Mesothelial cell of epicardium (in vitro differentiated cells): ENCODE data around the gene TELO2. TPM values are rescaled to one million over a fixed set of nuclear protein-coding genes. Genes with fewer than 3 reads are reported as not detected.

Experiments used
- DNase-seq, 2 experiments: peaks; one replicate each; pipeline ENCODE4 v3.0.0; 2021; ENCODE audit warnings: low spot score in 2 of 2; ENCODE audit not compliant: unreplicated experiment in 2 of 2
- H3K27ac Mint-ChIP-seq: 2 replicates; pipeline ENCODE4 v1.8.0; 2021; ENCODE audit warnings: mixed read lengths
- H3K27me3 Mint-ChIP-seq: 2 replicates; pipeline ENCODE4 v1.8.0; 2021; ENCODE audit warnings: low read depth, mixed read lengths
- H3K36me3 Mint-ChIP-seq: 2 replicates; pipeline ENCODE4 v1.8.0; 2021; ENCODE audit warnings: mixed read lengths
- H3K4me1 Mint-ChIP-seq: 2 replicates; pipeline ENCODE4 v1.8.0; 2021; ENCODE audit warnings: mixed read lengths
- H3K4me3 Mint-ChIP-seq: 2 replicates; pipeline ENCODE4 v1.8.0; 2021; ENCODE audit warnings: mild to moderate bottlenecking, moderate library complexity, mixed read lengths
- H3K9me3 Mint-ChIP-seq: 2 replicates; pipeline ENCODE4 v1.8.0; 2021; ENCODE audit warnings: mixed read lengths
- CTCF ChIP-seq: fragments of 200-600 bp; sonication (generic); IDR thresholded peaks from one replicate; pipeline ENCODE4 v1.5.0; 2021; ENCODE audit warnings: antibody characterized with exemption; ENCODE audit not compliant: unreplicated experiment
- total RNA-seq: library from RNA; stranded (reverse); gene quantifications from 3 replicates; pipeline ENCODE4 v1.2.1, GENCODE V29; 2021

TELO2 gene
- total RNA-seq, 1 donor from 2014 or later: 70.2 TPM

DNA sequence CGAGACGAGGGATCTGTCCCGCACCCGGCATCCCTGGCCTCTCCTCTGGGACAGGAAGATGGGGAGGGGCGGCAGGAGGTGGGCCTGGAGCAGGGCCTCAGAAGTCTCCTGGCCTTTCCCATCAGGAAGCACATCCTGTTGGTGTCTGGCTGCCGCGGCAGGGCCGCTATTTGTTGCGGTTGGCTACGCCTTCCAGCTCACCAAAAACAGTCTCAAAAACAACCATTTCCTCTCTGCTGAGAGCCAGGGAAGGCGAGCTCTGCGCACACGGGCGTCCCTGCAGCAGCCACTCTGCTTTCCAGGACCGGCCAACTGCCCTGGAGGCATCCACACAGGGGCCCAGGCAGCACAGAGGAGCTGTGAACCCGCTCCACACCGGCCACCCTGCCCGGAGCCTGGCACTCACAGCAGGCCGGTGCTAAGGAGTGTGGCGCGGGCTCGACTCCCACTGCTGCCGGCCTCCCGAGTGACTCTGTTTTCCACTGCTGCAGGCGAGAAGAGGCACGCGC is 40.3 kb downstream of the TELO2 start, which contains the start of gene TMEM204:
TMEM204 (plus strand) TSS at position 224 of the 509 bp plus-strand sequence. CDS start 610 bp downstream, outside the sequence.
- no peaks in the 10 kb centered on the region for H3K36me3 Mint-ChIP-seq
- H3K4me1 Mint-ChIP-seq: peaks cover 59% of the 10 kb centered on the region
- peak within 1 kb of the TSS; percentile 96 for H3K27ac Mint-ChIP-seq
- no peak for DNase-seq
- no peaks in the 10 kb centered on the region for H3K9me3 Mint-ChIP-seq
- no peak for TF ChIP-seq CTCF
- H3K4me3 Mint-ChIP-seq: peak within 1 kb of the TSS; percentile 67
- H3K27me3 Mint-ChIP-seq: no peaks in the 10 kb centered on the region

DNA sequence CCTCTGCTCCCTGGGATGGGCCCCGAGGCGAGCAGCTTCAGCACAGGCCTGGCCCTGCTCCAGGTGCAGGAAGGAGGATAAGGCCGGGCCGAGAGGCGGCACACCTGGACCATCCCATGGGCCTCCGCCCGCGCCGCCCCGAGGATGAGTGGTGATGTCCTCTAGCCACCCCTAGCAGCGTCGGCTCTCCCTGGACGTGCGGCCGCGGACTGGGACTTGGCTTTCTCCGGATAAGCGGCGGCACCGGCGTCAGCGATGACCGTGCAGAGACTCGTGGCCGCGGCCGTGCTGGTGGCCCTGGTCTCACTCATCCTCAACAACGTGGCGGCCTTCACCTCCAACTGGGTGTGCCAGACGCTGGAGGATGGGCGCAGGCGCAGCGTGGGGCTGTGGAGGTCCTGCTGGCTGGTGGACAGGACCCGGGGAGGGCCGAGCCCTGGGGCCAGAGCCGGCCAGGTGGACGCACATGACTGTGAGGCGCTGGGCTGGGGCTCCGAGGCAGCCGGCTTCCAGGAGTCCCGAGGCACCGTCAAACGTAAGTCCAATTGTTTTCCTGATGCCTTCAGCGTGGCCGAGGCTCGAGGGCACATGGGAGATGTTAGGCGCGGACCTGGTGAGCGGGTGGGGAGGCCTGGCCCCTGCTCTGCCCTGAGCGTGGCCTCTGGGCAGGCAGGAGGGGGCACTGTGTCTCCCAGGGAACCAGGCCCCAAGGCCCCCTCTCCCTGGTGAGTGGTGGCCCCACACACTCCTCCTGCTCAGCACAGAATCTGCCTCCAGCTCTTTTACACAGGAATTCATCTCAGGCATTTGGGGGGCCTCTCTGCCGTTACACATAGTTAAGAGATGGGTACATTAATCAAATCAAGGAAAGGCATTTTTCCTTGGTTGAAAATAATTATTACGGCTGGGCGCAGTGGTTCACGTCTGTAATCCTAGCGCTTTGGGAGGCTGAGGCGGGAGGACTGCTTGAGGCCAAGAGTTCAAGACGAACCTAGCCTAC is 41.2 kb downstream of the TELO2 start:
- H3K9me3 Mint-ChIP-seq: no peaks in the 10 kb centered on the region
- peak overlapping the region; percentile 96 for H3K27ac Mint-ChIP-seq
- DNase-seq: no peak
- H3K27me3 Mint-ChIP-seq: no peaks in the 10 kb centered on the region
- TF ChIP-seq CTCF: no peak
- peaks cover 58% of the 10 kb centered on the region for H3K4me1 Mint-ChIP-seq
- peak overlapping the region; percentile 67 for H3K4me3 Mint-ChIP-seq
- H3K36me3 Mint-ChIP-seq: no peaks in the 10 kb centered on the region

GRCh38 chr16:1535391-1536291 is 42.5 kb downstream of the TELO2 start:
- Mint-ChIP-seq H3K27me3 (no peaks in the 10 kb centered on the region), H3K9me3 (no peaks in the 10 kb centered on the region), H3K4me3 (peak overlapping the region; percentile 67), H3K36me3 (no peaks in the 10 kb centered on the region), H3K4me1 (peaks cover 45% of the 10 kb centered on the region), H3K27ac (peak overlapping the region; percentile 96)
- DNase-seq: no peak
- no peak for TF ChIP-seq CTCF

GRCh38 chr16:1536601-1537000 is 43.4 kb downstream of the TELO2 start:
- no peak overlapping the region for H3K4me3 Mint-ChIP-seq

More at GRCh38 chr16:1536601-1537000, 43.4 kb downstream of the TELO2 start:
- DNase-seq: no peak
- no peak for TF ChIP-seq CTCF
- Mint-ChIP-seq H3K27ac (peak overlapping the region; percentile 82), H3K36me3 (no peaks in the 10 kb centered on the region), H3K27me3 (no peaks in the 10 kb centered on the region), H3K9me3 (no peaks in the 10 kb centered on the region), H3K4me1 (peaks cover 36% of the 10 kb centered on the region)
